Liver (tissue), 9 donors: ENCODE measurements around the gene C1orf174. TPM values are rescaled to one million over a fixed set of nuclear protein-coding genes. Genes with fewer than 3 reads are reported as not detected.

Experiments
- DNase-seq: peaks from one replicate; pipeline ENCODE4 v3.0.0-alpha.2; 2017; ENCODE audit warnings: low spot score
- H3K27ac ChIP-seq, 2 donors: one replicate each; pipeline ENCODE4 v1.7.0; 2013; ENCODE audit warnings: inconsistent platforms in 2 of 2, low read length in 2 of 2, control low read depth in 1 of 2, low read depth in 1 of 2, mild to moderate bottlenecking in 1 of 2
- H3K27me3 ChIP-seq, 4 donors: one replicate each; pipeline versions ENCODE4 v1.6.1 to v1.7.0; 2013; ENCODE audit warnings: low read length in 3 of 4, inconsistent platforms in 1 of 4, mild to moderate bottlenecking in 1 of 4, moderate library complexity in 1 of 4; ENCODE audit not compliant: control insufficient read depth in 4 of 4, insufficient read depth in 4 of 4
- H3K36me3 ChIP-seq, 4 donors: one replicate each; pipeline versions ENCODE4 v1.6.1 to v1.7.0; 2013; ENCODE audit warnings: low read length in 3 of 4, mild to moderate bottlenecking in 3 of 4, low read depth in 1 of 4, moderate library complexity in 1 of 4; ENCODE audit not compliant: control insufficient read depth in 4 of 4, insufficient read depth in 3 of 4
- H3K4me1 ChIP-seq, 4 donors: one replicate each; pipeline versions ENCODE4 v1.6.1 to v1.7.0; 2013; ENCODE audit warnings: low read length in 3 of 4, mild to moderate bottlenecking in 3 of 4, moderate library complexity in 1 of 4; ENCODE audit not compliant: control insufficient read depth in 4 of 4, insufficient read depth in 4 of 4
- H3K4me3 ChIP-seq, 3 donors: one replicate each; pipeline versions ENCODE4 v1.6.1 to v1.7.0; 2013; ENCODE audit warnings: low read length in 3 of 3, control low read depth in 1 of 3, low read depth in 1 of 3, mild to moderate bottlenecking in 1 of 3
- H3K9ac ChIP-seq, 2 donors: one replicate each; pipeline ENCODE4 v1.7.0; 2013; ENCODE audit warnings: low read length in 2 of 2, mild to moderate bottlenecking in 2 of 2, moderate library complexity in 2 of 2, control low read depth in 1 of 2, low read depth in 1 of 2
- H3K9me3 ChIP-seq, 4 donors: one replicate each; pipeline versions ENCODE4 v1.6.1 to v1.7.0; 2013; ENCODE audit warnings: low read length in 3 of 4; ENCODE audit not compliant: control insufficient read depth in 4 of 4
- EGR1 ChIP-seq, 2 donors: IDR thresholded peaks; 2 replicates each; pipeline ENCODE4 v1.6.1; 2016 to 2018; ENCODE audit warnings: antibody characterized with exemption in 2 of 2, low read depth in 2 of 2
- FOXA1 ChIP-seq: IDR thresholded peaks from 2 replicates; pipeline ENCODE4 v1.6.1; 2016; ENCODE audit warnings: antibody characterized with exemption
- FOXA2 ChIP-seq: IDR thresholded peaks from 2 replicates; pipeline ENCODE4 v1.6.1; 2016; ENCODE audit warnings: antibody characterized with exemption
- HNF4A ChIP-seq, 2 donors: conservative IDR thresholded peaks; 2 replicates each; pipeline ENCODE4 v1.6.1; 2016; ENCODE audit warnings: antibody characterized with exemption in 2 of 2, mild to moderate bottlenecking in 2 of 2
- JUND ChIP-seq, 2 donors: IDR thresholded peaks; 2 replicates each; pipeline ENCODE4 v1.6.1; 2016; ENCODE audit warnings: antibody characterized with exemption in 2 of 2
- NR2F2 ChIP-seq: IDR thresholded peaks from 2 replicates; pipeline ENCODE4 v1.6.1; 2016; ENCODE audit warnings: antibody characterized with exemption
- RAD21 ChIP-seq, 2 donors: IDR thresholded peaks; 2 replicates each; pipeline ENCODE4 v1.6.1; 2016; ENCODE audit warnings: antibody characterized with exemption in 2 of 2, mild to moderate bottlenecking in 2 of 2
- RXRA ChIP-seq, 2 donors: IDR thresholded peaks; 2 replicates each; pipeline ENCODE4 v1.6.1; 2017 to 2018; ENCODE audit warnings: antibody characterized with exemption in 2 of 2, mild to moderate bottlenecking in 1 of 2
- SP1 ChIP-seq: IDR thresholded peaks from 2 replicates; pipeline ENCODE4 v1.6.1; 2018; ENCODE audit warnings: antibody characterized with exemption, mild to moderate bottlenecking
- TAF1 ChIP-seq: conservative IDR thresholded peaks from 2 replicates; pipeline ENCODE4 v1.6.1; 2016; ENCODE audit warnings: antibody characterized with exemption, mild to moderate bottlenecking
- YY1 ChIP-seq: IDR thresholded peaks from 2 replicates; pipeline ENCODE4 v1.6.1; 2016; ENCODE audit warnings: antibody characterized with exemption, mild to moderate bottlenecking
- WGBS: extraction: QIAGEN DNeasy Blood & Tissue Kit; methylation state at CpG from one replicate; pipeline ENCODE4 v1.1.7; 2013; 5-methylcytosine and 5-hydroxymethylcytosine counted together
- polyA plus RNA-seq, 2 donors: library from polyadenylated mRNA; stranded (reverse) in 1 of 2; unstranded in 1 of 2; fragments of 200-250 nt in 1 of 2; fragments of >200 nt in 1 of 2; fragmentation: Nextera tagmentation in 1 of 2; extraction: Ambion mirVana in 1 of 2; gene quantifications; one replicate each; pipeline versions ENCODE4 v1.2.1 to v1.2.3, GENCODE V29; 2013 to 2015
- total RNA-seq, 2 donors: library from RNA; depleted of rRNA; stranded (reverse); fragments of >200 nt; gene quantifications; one replicate each; pipeline ENCODE4 v1.2.3, GENCODE V29; 2014
- TF ChIP-seq, protein P1 (sequence below): IDR thresholded peaks from 2 replicates; pipeline ENCODE4 v1.6.1; 2016; ENCODE audit warnings: antibody characterized with exemption, mild to moderate bottlenecking
- TF ChIP-seq, protein P2 (sequence below): IDR thresholded peaks from 2 replicates; pipeline ENCODE4 v1.6.1; 2016; ENCODE audit warnings: antibody characterized with exemption
- TF ChIP-seq, protein P3 (sequence below): fragments of 150-350 bp; IDR thresholded peaks from 2 replicates; pipeline ENCODE4 v1.5.1; 2017; ENCODE audit warnings: improper control_type of control experiment, low read depth, low read length; ENCODE audit not compliant: missing input control
- TF ChIP-seq, protein P4 (sequence below): IDR thresholded peaks from 2 replicates; pipeline ENCODE4 v1.6.1; 2016; ENCODE audit warnings: antibody characterized with exemption
- donor health status: healthy.
- donor health status: healthy.
- donor health status: healthy.
- donor health status: healthy.
- donor health status: healthy.

Gene C1orf174
- total and polyA plus RNA-seq, 4 donors, result 10.4 to 17.0 (median 13.8) TPM

DNA sequence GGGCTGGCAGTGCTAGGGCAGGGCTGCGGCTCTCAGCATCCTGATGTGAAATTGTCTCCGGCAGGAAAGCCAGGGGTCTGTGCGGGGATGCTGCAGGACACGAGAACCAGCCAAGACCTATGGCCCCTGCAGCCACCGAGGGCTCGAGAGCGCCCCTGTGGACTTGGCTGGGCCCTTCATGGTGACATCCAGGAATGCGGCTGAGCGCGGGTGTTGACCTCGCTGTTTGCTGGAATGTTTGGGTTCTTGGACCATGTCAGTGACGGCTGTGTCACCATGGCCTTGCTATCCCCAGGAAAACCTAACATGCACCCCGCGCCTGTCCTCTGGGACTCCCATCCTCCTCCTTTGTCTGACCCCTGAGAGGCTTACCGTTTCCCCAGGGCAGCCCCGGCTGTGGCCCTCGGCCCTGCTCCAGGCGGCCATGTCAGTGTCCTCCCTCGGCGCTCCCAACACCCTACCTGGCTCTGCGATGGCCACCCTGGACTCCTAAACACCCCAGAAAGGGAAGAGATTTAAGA, 14.3 kb upstream of the C1orf174 start (continued):
- TF ChIP-seq RXRA (IDR thresholded peaks at IDR 0.05) (no peak), SP1 (no peak), TAF1 (no peak), EGR1 (IDR thresholded peaks at IDR 0.05; ENCODE audit: low read depth in 2 of 2) (no peak)

DNA sequence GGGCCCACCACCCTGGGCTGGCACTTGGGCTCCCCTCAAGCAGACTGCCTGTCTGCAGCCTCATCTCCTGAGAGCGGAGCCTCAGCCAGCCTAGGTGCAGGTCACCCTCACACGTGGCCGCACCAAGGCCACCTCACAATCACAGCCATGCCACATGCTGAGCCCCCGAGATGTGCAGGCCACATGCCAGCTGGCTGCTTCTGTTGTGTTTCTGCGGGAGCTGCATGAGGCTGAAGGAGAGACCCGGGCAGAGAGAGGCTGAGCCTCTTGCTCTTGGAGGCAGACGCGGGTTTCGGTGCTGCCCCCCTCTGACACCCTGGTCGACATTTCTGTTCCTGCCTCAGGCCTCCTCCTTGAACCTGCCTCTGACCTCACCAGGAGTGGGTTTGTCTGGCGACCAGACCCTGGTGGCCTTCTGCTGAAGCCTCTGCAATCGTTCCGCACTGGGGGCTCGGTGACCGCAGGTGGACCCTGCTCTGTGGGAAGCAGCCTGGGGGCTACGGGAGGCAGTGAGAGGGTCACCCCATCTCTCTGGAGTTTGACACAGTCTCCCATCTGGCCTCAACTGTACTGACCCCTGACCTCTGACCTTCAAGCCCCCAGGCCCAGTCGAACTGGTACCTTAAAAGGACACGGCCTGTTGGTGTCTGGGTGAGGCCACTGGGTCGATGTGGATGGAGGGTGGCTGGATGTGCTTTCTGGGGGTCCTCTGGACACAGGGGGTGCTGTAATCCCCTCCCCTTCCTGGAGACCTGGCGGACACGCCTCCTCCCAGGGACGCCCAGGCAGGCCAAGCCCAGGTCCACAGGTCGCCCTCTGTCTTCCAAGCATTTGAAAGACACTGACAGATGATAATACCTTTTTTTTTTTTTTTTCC, 13.0 kb upstream of the C1orf174 start:
- H3K4me3 ChIP-seq, result no peak overlapping the region
- TF ChIP-seq FOXA2 (no peak), YY1 (no peak), RAD21 (IDR thresholded peaks at IDR 0.05) (no peak), FOXA1 (no peak), JUND (IDR thresholded peaks at IDR 0.05) (no peak), EGR1 (IDR thresholded peaks at IDR 0.05; ENCODE audit: low read depth in 2 of 2) (no peak), TAF1 (no peak), RXRA (IDR thresholded peaks at IDR 0.05) (no peak), SP1 (no peak), NR2F2 (no peak), HNF4A (conservative IDR thresholded peaks at IDR 0.05) (no peak)
- TF ChIP-seq, protein P1, sequence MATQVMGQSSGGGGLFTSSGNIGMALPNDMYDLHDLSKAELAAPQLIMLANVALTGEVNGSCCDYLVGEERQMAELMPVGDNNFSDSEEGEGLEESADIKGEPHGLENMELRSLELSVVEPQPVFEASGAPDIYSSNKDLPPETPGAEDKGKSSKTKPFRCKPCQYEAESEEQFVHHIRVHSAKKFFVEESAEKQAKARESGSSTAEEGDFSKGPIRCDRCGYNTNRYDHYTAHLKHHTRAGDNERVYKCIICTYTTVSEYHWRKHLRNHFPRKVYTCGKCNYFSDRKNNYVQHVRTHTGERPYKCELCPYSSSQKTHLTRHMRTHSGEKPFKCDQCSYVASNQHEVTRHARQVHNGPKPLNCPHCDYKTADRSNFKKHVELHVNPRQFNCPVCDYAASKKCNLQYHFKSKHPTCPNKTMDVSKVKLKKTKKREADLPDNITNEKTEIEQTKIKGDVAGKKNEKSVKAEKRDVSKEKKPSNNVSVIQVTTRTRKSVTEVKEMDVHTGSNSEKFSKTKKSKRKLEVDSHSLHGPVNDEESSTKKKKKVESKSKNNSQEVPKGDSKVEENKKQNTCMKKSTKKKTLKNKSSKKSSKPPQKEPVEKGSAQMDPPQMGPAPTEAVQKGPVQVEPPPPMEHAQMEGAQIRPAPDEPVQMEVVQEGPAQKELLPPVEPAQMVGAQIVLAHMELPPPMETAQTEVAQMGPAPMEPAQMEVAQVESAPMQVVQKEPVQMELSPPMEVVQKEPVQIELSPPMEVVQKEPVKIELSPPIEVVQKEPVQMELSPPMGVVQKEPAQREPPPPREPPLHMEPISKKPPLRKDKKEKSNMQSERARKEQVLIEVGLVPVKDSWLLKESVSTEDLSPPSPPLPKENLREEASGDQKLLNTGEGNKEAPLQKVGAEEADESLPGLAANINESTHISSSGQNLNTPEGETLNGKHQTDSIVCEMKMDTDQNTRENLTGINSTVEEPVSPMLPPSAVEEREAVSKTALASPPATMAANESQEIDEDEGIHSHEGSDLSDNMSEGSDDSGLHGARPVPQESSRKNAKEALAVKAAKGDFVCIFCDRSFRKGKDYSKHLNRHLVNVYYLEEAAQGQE, result no peak
- TF ChIP-seq, protein P2, sequence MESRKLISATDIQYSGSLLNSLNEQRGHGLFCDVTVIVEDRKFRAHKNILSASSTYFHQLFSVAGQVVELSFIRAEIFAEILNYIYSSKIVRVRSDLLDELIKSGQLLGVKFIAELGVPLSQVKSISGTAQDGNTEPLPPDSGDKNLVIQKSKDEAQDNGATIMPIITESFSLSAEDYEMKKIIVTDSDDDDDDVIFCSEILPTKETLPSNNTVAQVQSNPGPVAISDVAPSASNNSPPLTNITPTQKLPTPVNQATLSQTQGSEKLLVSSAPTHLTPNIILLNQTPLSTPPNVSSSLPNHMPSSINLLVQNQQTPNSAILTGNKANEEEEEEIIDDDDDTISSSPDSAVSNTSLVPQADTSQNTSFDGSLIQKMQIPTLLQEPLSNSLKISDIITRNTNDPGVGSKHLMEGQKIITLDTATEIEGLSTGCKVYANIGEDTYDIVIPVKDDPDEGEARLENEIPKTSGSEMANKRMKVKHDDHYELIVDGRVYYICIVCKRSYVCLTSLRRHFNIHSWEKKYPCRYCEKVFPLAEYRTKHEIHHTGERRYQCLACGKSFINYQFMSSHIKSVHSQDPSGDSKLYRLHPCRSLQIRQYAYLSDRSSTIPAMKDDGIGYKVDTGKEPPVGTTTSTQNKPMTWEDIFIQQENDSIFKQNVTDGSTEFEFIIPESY, result no peak
- TF ChIP-seq, protein P3, sequence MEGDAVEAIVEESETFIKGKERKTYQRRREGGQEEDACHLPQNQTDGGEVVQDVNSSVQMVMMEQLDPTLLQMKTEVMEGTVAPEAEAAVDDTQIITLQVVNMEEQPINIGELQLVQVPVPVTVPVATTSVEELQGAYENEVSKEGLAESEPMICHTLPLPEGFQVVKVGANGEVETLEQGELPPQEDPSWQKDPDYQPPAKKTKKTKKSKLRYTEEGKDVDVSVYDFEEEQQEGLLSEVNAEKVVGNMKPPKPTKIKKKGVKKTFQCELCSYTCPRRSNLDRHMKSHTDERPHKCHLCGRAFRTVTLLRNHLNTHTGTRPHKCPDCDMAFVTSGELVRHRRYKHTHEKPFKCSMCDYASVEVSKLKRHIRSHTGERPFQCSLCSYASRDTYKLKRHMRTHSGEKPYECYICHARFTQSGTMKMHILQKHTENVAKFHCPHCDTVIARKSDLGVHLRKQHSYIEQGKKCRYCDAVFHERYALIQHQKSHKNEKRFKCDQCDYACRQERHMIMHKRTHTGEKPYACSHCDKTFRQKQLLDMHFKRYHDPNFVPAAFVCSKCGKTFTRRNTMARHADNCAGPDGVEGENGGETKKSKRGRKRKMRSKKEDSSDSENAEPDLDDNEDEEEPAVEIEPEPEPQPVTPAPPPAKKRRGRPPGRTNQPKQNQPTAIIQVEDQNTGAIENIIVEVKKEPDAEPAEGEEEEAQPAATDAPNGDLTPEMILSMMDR, result no peak
- TF ChIP-seq, protein P4, sequence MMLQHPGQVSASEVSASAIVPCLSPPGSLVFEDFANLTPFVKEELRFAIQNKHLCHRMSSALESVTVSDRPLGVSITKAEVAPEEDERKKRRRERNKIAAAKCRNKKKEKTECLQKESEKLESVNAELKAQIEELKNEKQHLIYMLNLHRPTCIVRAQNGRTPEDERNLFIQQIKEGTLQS, result no peak

More for the DNA sequence above, 13.0 kb upstream of the C1orf174 start:
- H3K36me3 ChIP-seq, result no peaks in the 10 kb centered on the region
- no peak overlapping the region for H3K27ac ChIP-seq
- peaks cover 0 to 6% (median 1%) of the 10 kb centered on the region in 4 donors for H3K4me1 ChIP-seq
- no peak overlapping the region for H3K9ac ChIP-seq
- WGBS, result 93% methylated on average over 23 of the region's 23 CpGs
- peaks cover 0 to 3% (median 0%) of the 10 kb centered on the region in 4 donors for H3K27me3 ChIP-seq
- no peak for DNase-seq
- no peaks in the 10 kb centered on the region for H3K9me3 ChIP-seq
